Spleen (tissue), 7 donors: Measurements from ENCODE around the gene TMEM175.

Experiments used
- CTCF ChIP-seq, 11 experiments: fragments of 200-600 bp in 7 of 11; fragments of 450-650 bp in 4 of 11; sonication (generic) in 4 of 11; IDR thresholded peaks in 8 of 11; conservative IDR thresholded peaks in 3 of 11; 1 replicate in 7 of 11; 2 replicates in 4 of 11; pipeline versions ENCODE4 v1.4.0 to v1.8.0; 2016 to 2021; ENCODE audit warnings: antibody characterized with exemption in 11 of 11, inconsistent platforms in 4 of 11, mild to moderate bottlenecking in 1 of 11
- POLR2A ChIP-seq, 3 donors: fragments of 450-650 bp; IDR thresholded peaks; one replicate each; pipeline ENCODE4 v1.5.1; 2017; ENCODE audit warnings: antibody characterized with exemption in 3 of 3, mild to moderate bottlenecking in 1 of 3
- POLR2AphosphoS5 ChIP-seq, 3 donors: sonication (generic); formaldehyde crosslinking; IDR thresholded peaks; one replicate each; pipeline ENCODE4 v1.5.1; 2017; ENCODE audit warnings: antibody characterized with exemption in 3 of 3
- donor health status: DM: no; HTN: no; CAD: no; lungs with moderate emphysema.
- donor health status: DM: no; HTN: no; CAD: no.
- donor health status: DM: no; HTN: no; CAD: no.

- TF ChIP-seq CTCF (IDR thresholded peaks at IDR 0.05 in 8 of 11, conservative IDR thresholded peaks at IDR 0.05 in 3 of 11) (no peak), POLR2A (IDR thresholded peaks at IDR 0.05) (no peak), POLR2AphosphoS5 (IDR thresholded peaks at IDR 0.05) (no peak)
Observed at GRCh38 chr4:1003271-1004070, 71.2 kb downstream of the TMEM175 start.
